ENCODE results near the gene NINL.

- TF ChIP-seq CTCF (IDR thresholded peaks at IDR 0.05; ENCODE audit: low read depth, low read length, poor library complexity, severe bottlenecking) (no peak), EZH2phosphoT487 (IDR thresholded peaks at IDR 0.05; ENCODE audit: borderline replicate concordance, low read length) (no peak)
Measured at GRCh38 chr20:25476106-25477013, 109.0 kb downstream of the NINL start.

Data from DOHH2 (cell line).